Uterus (tissue), 4 donors: ENCODE data around the gene ACADSB. TPM values are rescaled to one million over a fixed set of nuclear protein-coding genes. Genes with fewer than 3 reads are reported as not detected.

Experiments
- DNase-seq, 2 donors: peaks; one replicate each; pipeline ENCODE4 v3.0.0-alpha.2; 2019 to 2020
- H3K27ac ChIP-seq, 2 donors: fragments of 200-600 bp; sonication (generic); 1 replicate in 1 of 2; 2 replicates in 1 of 2; pipeline ENCODE4 v1.5.1; 2016 to 2018
- H3K27me3 ChIP-seq, 2 donors: fragments of 200-600 bp; sonication (generic); one replicate each; pipeline ENCODE4 v1.5.1; 2018 to 2019; ENCODE audit warnings: control low read depth in 1 of 2
- H3K36me3 ChIP-seq, 2 donors: fragments of 200-600 bp; sonication (generic); one replicate each; pipeline ENCODE4 v1.5.1; 2019; ENCODE audit warnings: control low read depth in 1 of 2
- H3K4me1 ChIP-seq, 2 donors: fragments of 200-600 bp; sonication (generic); one replicate each; pipeline ENCODE4 v1.5.1; 2018 to 2019; ENCODE audit warnings: control low read depth in 1 of 2
- H3K4me3 ChIP-seq, 2 donors: fragments of 200-600 bp; sonication (generic); 1 replicate in 1 of 2; 2 replicates in 1 of 2; pipeline ENCODE4 v1.5.1; 2018 to 2019; ENCODE audit warnings: mild to moderate bottlenecking in 1 of 2
- H3K9me3 ChIP-seq, 2 donors: fragments of 200-600 bp; sonication (generic); one replicate each; pipeline ENCODE4 v1.5.1; 2019; ENCODE audit warnings: control low read depth in 1 of 2
- POLR2A ChIP-seq, 2 donors: fragments of 450-650 bp; IDR thresholded peaks; one replicate each; pipeline ENCODE4 v1.6.1; 2016; ENCODE audit warnings: antibody characterized with exemption in 2 of 2, mild to moderate bottlenecking in 1 of 2, moderate library complexity in 1 of 2
- intact Hi-C: fragments of 100-400 bp; cut with DNase I; formaldehyde crosslinking; loops from one replicate; pipeline ENCODE4 v1.15.1; 2023; ENCODE audit warnings: low total_unique reads
- total RNA-seq, 4 donors: library from RNA; depleted of rRNA in 3 of 4; stranded (reverse); fragments of >200 nt in 3 of 4; gene quantifications; one replicate each; pipeline versions ENCODE4 v1.1.0 to v1.2.4, GENCODE V29; 2014 to 2023
- TF ChIP-seq, protein P1 (sequence below), 4 experiments: fragments of 200-600 bp in 2 of 4; fragments of 450-650 bp in 2 of 4; sonication (generic) in 2 of 4; IDR thresholded peaks; one replicate each; pipeline ENCODE4 v1.5.1; 2016 to 2019; ENCODE audit warnings: antibody characterized with exemption in 4 of 4, mild to moderate bottlenecking in 2 of 4, moderate library complexity in 1 of 4
- donor health status: DM: yes; HTN: yes; CAD: no.

The ACADSB gene
- total RNA-seq, 4 donors from 2014 or later, result 13.1 to 32.2 (median 17.2) TPM

GRCh38 chr10:123086281-123086680 lies 77.5 kb downstream of the ACADSB start:
- no peak for TF ChIP-seq POLR2A (IDR thresholded peaks at IDR 0.05)
- TF ChIP-seq, protein P1, sequence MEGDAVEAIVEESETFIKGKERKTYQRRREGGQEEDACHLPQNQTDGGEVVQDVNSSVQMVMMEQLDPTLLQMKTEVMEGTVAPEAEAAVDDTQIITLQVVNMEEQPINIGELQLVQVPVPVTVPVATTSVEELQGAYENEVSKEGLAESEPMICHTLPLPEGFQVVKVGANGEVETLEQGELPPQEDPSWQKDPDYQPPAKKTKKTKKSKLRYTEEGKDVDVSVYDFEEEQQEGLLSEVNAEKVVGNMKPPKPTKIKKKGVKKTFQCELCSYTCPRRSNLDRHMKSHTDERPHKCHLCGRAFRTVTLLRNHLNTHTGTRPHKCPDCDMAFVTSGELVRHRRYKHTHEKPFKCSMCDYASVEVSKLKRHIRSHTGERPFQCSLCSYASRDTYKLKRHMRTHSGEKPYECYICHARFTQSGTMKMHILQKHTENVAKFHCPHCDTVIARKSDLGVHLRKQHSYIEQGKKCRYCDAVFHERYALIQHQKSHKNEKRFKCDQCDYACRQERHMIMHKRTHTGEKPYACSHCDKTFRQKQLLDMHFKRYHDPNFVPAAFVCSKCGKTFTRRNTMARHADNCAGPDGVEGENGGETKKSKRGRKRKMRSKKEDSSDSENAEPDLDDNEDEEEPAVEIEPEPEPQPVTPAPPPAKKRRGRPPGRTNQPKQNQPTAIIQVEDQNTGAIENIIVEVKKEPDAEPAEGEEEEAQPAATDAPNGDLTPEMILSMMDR (IDR thresholded peaks at IDR 0.05), result no peak
- Histone ChIP-seq H3K36me3 (no peaks in the 10 kb centered on the region), H3K4me1 (no peaks in the 10 kb centered on the region), H3K9me3 (no peaks in the 10 kb centered on the region), H3K4me3 (no peak overlapping the region), H3K27ac (no peak overlapping the region), H3K27me3 (no peaks in the 10 kb centered on the region)
- no peak for DNase-seq
- intact Hi-C loops, result no loop called here

DNA sequence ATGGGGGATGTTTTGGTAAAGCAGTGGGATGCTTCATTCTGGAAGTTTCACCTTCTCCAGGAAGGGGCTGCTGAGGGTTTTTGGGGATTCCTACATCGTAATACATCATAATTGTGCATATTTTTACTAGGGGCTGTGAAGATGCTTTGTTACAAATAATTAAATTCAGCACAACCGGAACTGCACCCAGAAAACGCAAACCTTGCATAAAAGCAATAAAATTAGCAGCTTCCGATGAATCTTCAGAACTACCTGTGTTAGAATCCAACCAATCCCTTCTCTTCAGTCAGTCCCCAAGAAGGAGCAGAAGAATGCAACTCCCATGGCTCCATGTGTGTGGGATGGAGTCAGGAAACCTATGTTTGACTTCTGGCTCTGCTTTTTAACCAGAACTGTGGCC lies 78.5 kb downstream of the ACADSB start:
- Histone ChIP-seq H3K9me3 (no peaks in the 10 kb centered on the region), H3K4me3 (no peak overlapping the region), H3K27ac (no peak overlapping the region), H3K36me3 (no peaks in the 10 kb centered on the region), H3K4me1 (no peaks in the 10 kb centered on the region), H3K27me3 (no peaks in the 10 kb centered on the region)
- no peak for TF ChIP-seq POLR2A (IDR thresholded peaks at IDR 0.05)
- TF ChIP-seq, protein P1 (IDR thresholded peaks at IDR 0.05), result no peak
- DNase-seq, result no peak
- intact Hi-C loops, result no loop called here

- intact Hi-C loops, result no loop called here
- no peaks in the 10 kb centered on the region for H3K36me3 ChIP-seq
- no peaks in the 10 kb centered on the region for H3K9me3 ChIP-seq
- no peaks in the 10 kb centered on the region for H3K27me3 ChIP-seq
- H3K4me3 ChIP-seq, result no peak overlapping the region
- no peak for TF ChIP-seq POLR2A (IDR thresholded peaks at IDR 0.05)
- TF ChIP-seq, protein P1 (IDR thresholded peaks at IDR 0.05), result no peak
- DNase-seq, result no peak
- no peaks in the 10 kb centered on the region for H3K4me1 ChIP-seq
- H3K27ac ChIP-seq, result no peak overlapping the region
Observed at GRCh38 chr10:123087786-123088185, 79.0 kb downstream of the ACADSB start.

DNA sequence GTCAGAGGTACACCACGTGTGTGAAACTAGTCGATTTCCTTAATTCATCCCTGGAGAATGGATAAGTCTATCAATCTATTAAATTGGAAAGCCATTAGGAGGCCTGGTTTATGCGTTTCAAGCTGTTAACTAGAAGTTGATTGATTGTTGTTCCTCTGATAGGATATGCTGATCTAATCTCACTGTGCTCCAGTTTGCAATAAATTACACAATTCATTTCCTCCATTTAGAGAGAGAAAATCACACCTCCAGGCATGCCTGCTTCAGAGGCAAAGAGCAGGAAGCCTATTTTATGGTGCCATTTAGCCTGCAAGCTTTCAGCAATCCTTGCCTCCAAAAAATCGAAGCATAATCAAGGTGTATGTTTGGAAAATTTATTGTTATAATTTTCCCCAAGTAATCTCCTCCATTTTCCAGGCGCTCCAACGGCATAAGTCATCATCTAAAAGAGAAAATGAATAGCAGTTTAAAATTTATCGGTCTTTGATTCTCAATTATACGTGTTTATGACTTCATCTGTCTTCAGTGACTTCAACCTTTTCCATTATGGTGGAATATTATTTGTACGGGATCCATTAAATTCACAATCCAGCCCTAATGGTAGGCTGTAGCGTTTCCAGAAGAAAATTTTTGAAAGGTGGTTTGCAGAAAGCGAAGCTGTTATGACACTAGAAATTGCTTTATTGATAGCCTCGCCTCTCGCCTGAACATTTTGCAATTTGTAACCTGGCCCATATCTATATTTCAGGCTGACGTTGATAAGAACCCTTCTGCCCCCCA lies 84.0 kb downstream of the ACADSB start:
- Histone ChIP-seq H3K27me3 (no peaks in the 10 kb centered on the region), H3K4me3 (no peak overlapping the region), H3K36me3 (no peaks in the 10 kb centered on the region), H3K4me1 (no peaks in the 10 kb centered on the region), H3K9me3 (no peaks in the 10 kb centered on the region), H3K27ac (no peak overlapping the region)
- intact Hi-C loops, result no loop called here
- no peak for TF ChIP-seq POLR2A (IDR thresholded peaks at IDR 0.05)
- DNase-seq, result no peak

DNA sequence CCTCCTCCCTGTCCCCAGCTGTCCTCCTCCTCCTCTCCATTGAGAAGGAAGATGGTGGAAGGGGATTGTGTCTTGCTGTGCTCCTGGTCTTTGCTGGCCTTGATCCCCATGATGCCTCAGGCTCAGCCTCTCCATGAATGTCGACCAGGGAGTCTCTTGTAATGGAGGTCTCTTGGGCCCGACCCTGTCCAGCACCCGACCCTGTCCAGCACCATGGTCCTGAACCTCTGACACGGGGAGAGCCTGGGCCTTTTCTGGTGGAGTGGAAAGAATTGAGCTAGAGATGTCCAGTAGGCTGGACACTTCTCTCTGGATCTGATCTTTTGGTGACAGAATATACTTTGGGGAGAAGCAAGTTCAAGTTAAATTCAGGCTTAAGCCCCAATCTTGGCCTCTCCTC lies 84.7 kb downstream of the ACADSB start:
- Histone ChIP-seq H3K4me3 (no peak overlapping the region), H3K27ac (no peak overlapping the region), H3K36me3 (no peaks in the 10 kb centered on the region), H3K27me3 (no peaks in the 10 kb centered on the region), H3K9me3 (no peaks in the 10 kb centered on the region), H3K4me1 (no peaks in the 10 kb centered on the region)
- TF ChIP-seq POLR2A (IDR thresholded peaks at IDR 0.05), result no peak
- TF ChIP-seq, protein P1 (IDR thresholded peaks at IDR 0.05), result no peak
- intact Hi-C loops, result no loop called here
- DNase-seq, result no peak
